Panc1 (cell line): ENCODE data around the gene SSR2. TPM values are rescaled to one million over a fixed set of nuclear protein-coding genes. Genes with fewer than 3 reads are reported as not detected.

Source experiments
- ATAC-seq: fragments of 200-7000 bp; cut with Tn5 transposase; 2 replicates; pipeline ENCODE4 v1.9.1; 2020; ENCODE audit warnings: mild to moderate bottlenecking, moderate library complexity
- BruUV-seq: library from RNA; stranded (reverse); fragments of 400-500 nt; replicated peaks from 2 replicates; lab custom pipeline; 2021; lab: Mats Ljungman, UMichigan
- CTCF ChIA-PET: fragments of 300-600 bp; sonication (Branson Sonifier 250); formaldehyde crosslinking; loops from one replicate; lab custom pipeline; 2022; ENCODE audit warnings: antibody characterized with exemption; lab: Charles Lee
- POLR2A ChIA-PET: fragments of 300-600 bp; sonication (Branson Sonifier 250); formaldehyde crosslinking; loops from one replicate; lab custom pipeline; 2022; ENCODE audit warnings: antibody characterized with exemption; lab: Charles Lee
- DNase-seq: peaks from one replicate; pipeline ENCODE4 v3.0.0-alpha.2; 2010; ENCODE audit warnings: low read depth, low spot score
- H3K27ac ChIP-seq: 2 replicates; pipeline ENCODE4 v1.5.1; 2011; ENCODE audit warnings: mild to moderate bottlenecking, low read length, inconsistent platforms
- H3K27me3 ChIP-seq: fragments of 200-500 bp; sonication (Bioruptor generic); 2 replicates; pipeline ENCODE4 v1.6.0; 2014; ENCODE audit warnings: low read length, inconsistent platforms; ENCODE audit not compliant: control insufficient read depth, insufficient read depth
- H3K36me3 ChIP-seq: fragments of 200-500 bp; sonication (Bioruptor generic); 2 replicates; pipeline ENCODE4 v1.5.1; 2014; ENCODE audit warnings: inconsistent platforms, mild to moderate bottlenecking, low read length, moderate library complexity; ENCODE audit not compliant: control insufficient read depth, insufficient read depth
- H3K4me1 ChIP-seq: 2 replicates; pipeline ENCODE4 v1.5.1; 2011; ENCODE audit warnings: inconsistent platforms, mild to moderate bottlenecking, low read length, moderate library complexity; ENCODE audit not compliant: control insufficient read depth, insufficient read depth
- H3K4me3 ChIP-seq, 2 experiments: 2 replicates each; pipeline ENCODE4 v1.5.1; 2011 to 2012; ENCODE audit warnings: low read depth in 2 of 2, low read length in 2 of 2, mild to moderate bottlenecking in 2 of 2, inconsistent platforms in 1 of 2, moderate library complexity in 1 of 2
- H3K9me3 ChIP-seq: fragments of 200-500 bp; sonication (Bioruptor generic); 2 replicates; pipeline ENCODE4 v1.5.1; 2014; ENCODE audit warnings: low read depth, mild to moderate bottlenecking, inconsistent platforms, low read length, moderate library complexity; ENCODE audit not compliant: control insufficient read depth, insufficient read depth
- POLR2AphosphoS5 ChIP-seq: IDR thresholded peaks from 2 replicates; pipeline ENCODE4 v1.6.1; 2012; ENCODE audit warnings: mild to moderate bottlenecking, low read depth, low read length, moderate library complexity
- SIN3A ChIP-seq: IDR thresholded peaks from 2 replicates; pipeline ENCODE4 v1.6.1; 2012; ENCODE audit warnings: low read depth, mild to moderate bottlenecking, low read length, moderate library complexity, borderline replicate concordance; ENCODE audit not compliant: insufficient read depth
- TCF7L2 ChIP-seq: IDR thresholded peaks from 2 replicates; pipeline ENCODE4 v1.6.1; 2011; ENCODE audit warnings: mild to moderate bottlenecking, low read depth, low read length, inconsistent platforms
- in situ Hi-C: cut with HindIII; loops from 2 replicates; pipeline ENCODE4 v1.10.0; 2016; ENCODE audit warnings: low sequenced_read_pairs, low pct_unique_long_range_greater_than_20kb
- intact Hi-C: fragments of 100-400 bp; cut with micrococcal nuclease; formaldehyde crosslinking; loops from one replicate; pipeline ENCODE4 v1.10.0; 2022; ENCODE audit not compliant: unreplicated experiment
- total RNA-seq: library from RNA; stranded (reverse); gene quantifications from one replicate; pipeline ENCODE4 v1.2.1, GENCODE V29; 2021; ENCODE audit not compliant: unreplicated experiment
- TF ChIP-seq, protein P1 (sequence below), 2 experiments: IDR thresholded peaks; 2 replicates each; pipeline ENCODE4 v1.6.1; 2011 to 2012; ENCODE audit warnings: low read depth in 2 of 2, control low read depth in 1 of 2, low read length in 1 of 2, mild to moderate bottlenecking in 1 of 2, moderate library complexity in 1 of 2; ENCODE audit not compliant: insufficient read depth in 1 of 2
- TF ChIP-seq, protein P2 (sequence below): fragments of 450-650 bp; IDR thresholded peaks from 2 replicates; pipeline ENCODE4 v1.5.1; 2017; ENCODE audit warnings: mild to moderate bottlenecking

The SSR2 gene
- total RNA-seq, 1 experiment from 2014 or later, result 252 TPM

DNA sequence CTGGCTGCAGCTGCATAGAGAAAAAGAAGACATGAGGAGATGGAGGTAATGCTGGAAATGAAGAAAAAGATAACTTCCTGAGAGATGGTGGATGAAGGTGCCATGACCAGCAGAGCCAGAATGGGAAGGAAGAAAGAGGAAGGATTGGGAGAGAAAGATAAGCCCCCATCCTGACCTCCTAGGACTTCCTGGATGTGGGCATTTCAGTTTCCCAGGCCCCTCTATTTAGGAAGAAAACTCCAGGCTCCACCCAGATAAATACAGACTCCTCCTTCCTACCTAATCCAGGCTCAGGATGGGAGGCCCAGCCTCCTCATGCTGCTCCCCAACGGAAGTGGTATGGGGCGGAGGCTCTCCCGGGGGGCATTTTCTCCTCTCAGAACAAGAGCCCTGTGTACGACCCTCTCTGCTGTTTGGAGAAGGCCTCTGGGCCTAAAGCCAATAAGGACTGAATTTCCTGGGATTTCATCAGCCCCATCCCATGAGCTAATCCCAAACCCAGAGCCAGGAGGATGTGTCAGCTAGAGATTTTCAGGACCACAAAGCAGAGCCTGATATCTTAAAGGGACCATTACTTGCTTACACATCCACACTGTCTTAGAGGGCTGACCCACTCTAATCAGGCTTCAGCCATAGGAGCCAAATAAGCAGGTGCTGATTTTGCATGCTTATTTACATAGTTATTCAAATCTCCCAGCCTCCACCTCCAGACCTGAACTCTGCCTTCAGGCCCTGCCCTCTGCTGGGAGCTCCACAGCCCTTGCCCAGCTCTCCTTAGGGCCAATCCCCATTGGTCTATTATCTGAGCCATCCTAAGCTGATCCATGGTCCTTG lies 37.3 kb downstream of the SSR2 start:
- Histone ChIP-seq H3K9me3 (no peaks in the 10 kb centered on the region), H3K36me3 (no peaks in the 10 kb centered on the region), H3K4me3 (peak overlapping the region; percentile 7 to 82; a peak in 3 of 4 replicates), H3K27me3 (no peaks in the 10 kb centered on the region), H3K4me1 (peaks cover 37% of the 10 kb centered on the region), H3K27ac (peak overlapping the region; percentile 86)
- in situ Hi-C loops (no loop called here), intact Hi-C loops (no loop called here)
- BruUV-seq, result no TSS peak
- CTCF ChIA-PET, result no interaction called here
- ATAC-seq (peak; percentile 59; the same call in 1 of the 2 replicates), DNase-seq (peak; percentile 98)
- POLR2A ChIA-PET, result interaction anchor here (0.6 kb wide), 1 partner anchor 25 kb away, joined by 6 read pairs; no protein-coding TSS in a partner anchor
- TF ChIP-seq POLR2AphosphoS5, result peak; percentile 52; the same call in 1 of the 2 replicates
- TF ChIP-seq, protein P1, sequence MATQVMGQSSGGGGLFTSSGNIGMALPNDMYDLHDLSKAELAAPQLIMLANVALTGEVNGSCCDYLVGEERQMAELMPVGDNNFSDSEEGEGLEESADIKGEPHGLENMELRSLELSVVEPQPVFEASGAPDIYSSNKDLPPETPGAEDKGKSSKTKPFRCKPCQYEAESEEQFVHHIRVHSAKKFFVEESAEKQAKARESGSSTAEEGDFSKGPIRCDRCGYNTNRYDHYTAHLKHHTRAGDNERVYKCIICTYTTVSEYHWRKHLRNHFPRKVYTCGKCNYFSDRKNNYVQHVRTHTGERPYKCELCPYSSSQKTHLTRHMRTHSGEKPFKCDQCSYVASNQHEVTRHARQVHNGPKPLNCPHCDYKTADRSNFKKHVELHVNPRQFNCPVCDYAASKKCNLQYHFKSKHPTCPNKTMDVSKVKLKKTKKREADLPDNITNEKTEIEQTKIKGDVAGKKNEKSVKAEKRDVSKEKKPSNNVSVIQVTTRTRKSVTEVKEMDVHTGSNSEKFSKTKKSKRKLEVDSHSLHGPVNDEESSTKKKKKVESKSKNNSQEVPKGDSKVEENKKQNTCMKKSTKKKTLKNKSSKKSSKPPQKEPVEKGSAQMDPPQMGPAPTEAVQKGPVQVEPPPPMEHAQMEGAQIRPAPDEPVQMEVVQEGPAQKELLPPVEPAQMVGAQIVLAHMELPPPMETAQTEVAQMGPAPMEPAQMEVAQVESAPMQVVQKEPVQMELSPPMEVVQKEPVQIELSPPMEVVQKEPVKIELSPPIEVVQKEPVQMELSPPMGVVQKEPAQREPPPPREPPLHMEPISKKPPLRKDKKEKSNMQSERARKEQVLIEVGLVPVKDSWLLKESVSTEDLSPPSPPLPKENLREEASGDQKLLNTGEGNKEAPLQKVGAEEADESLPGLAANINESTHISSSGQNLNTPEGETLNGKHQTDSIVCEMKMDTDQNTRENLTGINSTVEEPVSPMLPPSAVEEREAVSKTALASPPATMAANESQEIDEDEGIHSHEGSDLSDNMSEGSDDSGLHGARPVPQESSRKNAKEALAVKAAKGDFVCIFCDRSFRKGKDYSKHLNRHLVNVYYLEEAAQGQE (IDR thresholded peaks at IDR 0.05; ENCODE audit: insufficient read depth in 1 of 2, low read depth in 2 of 2, low read length in 1 of 2), result no peak

DNA sequence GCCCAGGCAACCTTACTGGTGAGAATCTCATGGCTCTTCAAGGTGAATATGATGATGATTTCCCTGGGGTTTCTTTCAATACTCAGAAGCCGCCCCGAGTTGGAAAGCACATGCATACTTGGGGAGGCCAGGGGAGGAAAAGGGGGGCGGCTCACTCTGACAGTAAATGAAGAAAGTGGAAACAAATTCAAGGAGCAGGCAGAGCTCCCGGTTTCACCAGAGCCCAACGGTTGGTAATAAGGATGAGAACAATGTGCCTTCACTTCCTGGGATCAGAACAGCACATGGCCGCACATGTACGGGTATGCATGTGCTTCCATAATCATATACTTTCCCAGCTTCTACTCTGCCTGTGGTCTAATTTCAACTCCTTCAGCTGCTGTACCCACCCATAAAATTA lies 38.6 kb downstream of the SSR2 start:
- DNase-seq (no peak), ATAC-seq (no peak)
- peak overlapping the region; percentile 86; the same call in 1 of the 2 replicates for H3K27ac ChIP-seq
- no peak for TF ChIP-seq TCF7L2
- no peak for TF ChIP-seq SIN3A
- TF ChIP-seq, protein P1 (IDR thresholded peaks at IDR 0.05; ENCODE audit: insufficient read depth in 1 of 2, low read depth in 2 of 2, low read length in 1 of 2), result no peak
- TF ChIP-seq, protein P2, sequence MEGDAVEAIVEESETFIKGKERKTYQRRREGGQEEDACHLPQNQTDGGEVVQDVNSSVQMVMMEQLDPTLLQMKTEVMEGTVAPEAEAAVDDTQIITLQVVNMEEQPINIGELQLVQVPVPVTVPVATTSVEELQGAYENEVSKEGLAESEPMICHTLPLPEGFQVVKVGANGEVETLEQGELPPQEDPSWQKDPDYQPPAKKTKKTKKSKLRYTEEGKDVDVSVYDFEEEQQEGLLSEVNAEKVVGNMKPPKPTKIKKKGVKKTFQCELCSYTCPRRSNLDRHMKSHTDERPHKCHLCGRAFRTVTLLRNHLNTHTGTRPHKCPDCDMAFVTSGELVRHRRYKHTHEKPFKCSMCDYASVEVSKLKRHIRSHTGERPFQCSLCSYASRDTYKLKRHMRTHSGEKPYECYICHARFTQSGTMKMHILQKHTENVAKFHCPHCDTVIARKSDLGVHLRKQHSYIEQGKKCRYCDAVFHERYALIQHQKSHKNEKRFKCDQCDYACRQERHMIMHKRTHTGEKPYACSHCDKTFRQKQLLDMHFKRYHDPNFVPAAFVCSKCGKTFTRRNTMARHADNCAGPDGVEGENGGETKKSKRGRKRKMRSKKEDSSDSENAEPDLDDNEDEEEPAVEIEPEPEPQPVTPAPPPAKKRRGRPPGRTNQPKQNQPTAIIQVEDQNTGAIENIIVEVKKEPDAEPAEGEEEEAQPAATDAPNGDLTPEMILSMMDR, result no peak
- TF ChIP-seq POLR2AphosphoS5, result no peak
- peak overlapping the region; percentile 3 to 82; a peak in 2 of 4 replicates for H3K4me3 ChIP-seq
- no peaks in the 10 kb centered on the region for H3K27me3 ChIP-seq
- peaks cover 2% of the 10 kb centered on the region; the same call in 1 of the 2 replicates for H3K36me3 ChIP-seq
- H3K4me1 ChIP-seq, result peaks cover 38% of the 10 kb centered on the region
- POLR2A ChIA-PET, result no interaction called here
- no TSS peak for BruUV-seq
- in situ Hi-C loops (no loop called here), intact Hi-C loops (no loop called here)
- CTCF ChIA-PET, result no interaction called here
- H3K9me3 ChIP-seq, result no peaks in the 10 kb centered on the region
